Nephron progenitor cell (in vitro differentiated cells): ENCODE measurements around the gene FBXO28.

Source experiments
- DNase-seq: peaks from one replicate; pipeline ENCODE4 v3.0.0; 2021
- H3K27ac Mint-ChIP-seq: 2 replicates; pipeline ENCODE4 v1.8.0; 2021; ENCODE audit warnings: mild to moderate bottlenecking, moderate library complexity, mixed read lengths
- H3K27me3 Mint-ChIP-seq: 2 replicates; pipeline ENCODE4 v1.8.0; 2021; ENCODE audit warnings: mild to moderate bottlenecking, low read depth, mixed read lengths; ENCODE audit not compliant: poor library complexity
- H3K36me3 Mint-ChIP-seq: 2 replicates; pipeline ENCODE4 v1.8.0; 2021; ENCODE audit warnings: low read depth, mixed read lengths
- H3K4me1 Mint-ChIP-seq: 2 replicates; pipeline ENCODE4 v1.8.0; 2021; ENCODE audit warnings: mixed read lengths
- H3K4me3 Mint-ChIP-seq: 2 replicates; pipeline ENCODE4 v1.8.0; 2021; ENCODE audit warnings: mild to moderate bottlenecking, moderate library complexity, mixed read lengths
- H3K9me3 Mint-ChIP-seq: 2 replicates; pipeline ENCODE4 v1.8.0; 2021; ENCODE audit warnings: mild to moderate bottlenecking, moderate library complexity, mixed read lengths
- CTCF ChIP-seq: fragments of 200-600 bp; sonication (generic); IDR thresholded peaks from 2 replicates; pipeline ENCODE4 v1.5.0; 2021; ENCODE audit warnings: antibody characterized with exemption

The FBXO28 gene

GRCh38 chr1:224180783-224181452 is 67.0 kb downstream of the FBXO28 start:
- H3K27me3 Mint-ChIP-seq: peaks cover 9% of the 10 kb centered on the region
- peak overlapping the region; percentile 6 for H3K27ac Mint-ChIP-seq
- DNase-seq: no peak
- H3K36me3 Mint-ChIP-seq: peaks cover 12% of the 10 kb centered on the region
- no peaks in the 10 kb centered on the region for H3K9me3 Mint-ChIP-seq
- H3K4me3 Mint-ChIP-seq: no peak overlapping the region
- no peak for TF ChIP-seq CTCF
- peaks cover 42% of the 10 kb centered on the region for H3K4me1 Mint-ChIP-seq

GRCh38 chr1:224181453-224181810 is 67.5 kb downstream of the FBXO28 start:
- Mint-ChIP-seq H3K4me3 (peak overlapping the region; percentile 83), H3K27me3 (peaks cover 7% of the 10 kb centered on the region), H3K36me3 (peaks cover 17% of the 10 kb centered on the region), H3K9me3 (peaks cover under 1% of the 10 kb centered on the region), H3K4me1 (peaks cover 40% of the 10 kb centered on the region), H3K27ac (peak overlapping the region; percentile 6)
- no peak for TF ChIP-seq CTCF
- DNase-seq: no peak

- Mint-ChIP-seq H3K27ac (peak overlapping the region; percentile 75), H3K27me3 (peaks cover 7% of the 10 kb centered on the region), H3K4me1 (peaks cover 40% of the 10 kb centered on the region), H3K9me3 (peaks cover 7% of the 10 kb centered on the region), H3K36me3 (peaks cover 25% of the 10 kb centered on the region), H3K4me3 (peak overlapping the region; percentile 83)
- no peak for DNase-seq
- no peak for TF ChIP-seq CTCF
Measured at GRCh38 chr1:224182057-224182865, 68.3 kb downstream of the FBXO28 start.

GRCh38 chr1:224182866-224183590 is 69.1 kb downstream of the FBXO28 start, which contains the start of gene DEGS1:
Gene DEGS1 (plus strand): TSS chr1:224183240. CDS start chr1:224183337, 97 bp downstream.
- peak; percentile 90 for DNase-seq
- Mint-ChIP-seq H3K27ac (peak within 1 kb of the TSS; percentile 87), H3K27me3 (peaks cover 7% of the 10 kb centered on the region), H3K4me3 (peak within 1 kb of the TSS; percentile 88), H3K9me3 (peaks cover 7% of the 10 kb centered on the region), H3K4me1 (peaks cover 40% of the 10 kb centered on the region), H3K36me3 (peaks cover 31% of the 10 kb centered on the region)
- TF ChIP-seq CTCF: no peak

- Mint-ChIP-seq H3K27ac (peak overlapping the region; percentile 87), H3K36me3 (peaks cover 37% of the 10 kb centered on the region)
- peak; percentile 62 for DNase-seq
Measured at GRCh38 chr1:224183591-224184312, 69.8 kb downstream of the FBXO28 start.

More at GRCh38 chr1:224183591-224184312, 69.8 kb downstream of the FBXO28 start:
- peaks cover 7% of the 10 kb centered on the region for H3K27me3 Mint-ChIP-seq
- H3K4me3 Mint-ChIP-seq: peak overlapping the region; percentile 88
- TF ChIP-seq CTCF: no peak
- H3K9me3 Mint-ChIP-seq: peaks cover 13% of the 10 kb centered on the region
- peaks cover 39% of the 10 kb centered on the region for H3K4me1 Mint-ChIP-seq
